ENCODE results near the gene LSMEM2.
"Not testable (repeated sequence)": the region's sequence is repeated elsewhere in the genome, so short reads cannot be mapped to it uniquely, and the experiment has no call there.

LSMEM2 gene

GRCh38 chr3:50278880-50279224, at the start of gene LSMEM2:
LSMEM2 (plus strand) TSS chr3:50279087; CDS start chr3:50279114, 27 bp downstream.
- DNase-seq, result no peak

- no peak for DNase-seq
Measured at GRCh38 chr3:50229490-50229889, 49.4 kb upstream of the LSMEM2 start.

- DNase-seq, result no peak
Measured at GRCh38 chr3:50230104-50230793, 48.6 kb upstream of the LSMEM2 start.

GRCh38 chr3:50230794-50231125, 48.1 kb upstream of the LSMEM2 start:
- no peak for DNase-seq

GRCh38 chr3:50231581-50231980, 47.3 kb upstream of the LSMEM2 start:
- no peak for DNase-seq

GRCh38 chr3:50232303-50232702, 46.6 kb upstream of the LSMEM2 start:
- DNase-seq, result no peak

GRCh38 chr3:50233176-50233575, 45.7 kb upstream of the LSMEM2 start:
- DNase-seq, result no peak

- peak; percentile 98 for DNase-seq
Measured at GRCh38 chr3:50235716-50236483, 43.0 kb upstream of the LSMEM2 start, which contains the start of gene GNAI2. GNAI2 (plus strand) TSS chr3:50236204; CDS start chr3:50236336, 132 bp downstream.

- no peak for DNase-seq
Measured at GRCh38 chr3:50236484-50237132, 42.3 kb upstream of the LSMEM2 start.

- DNase-seq, result peak; percentile 47
Measured at GRCh38 chr3:50237133-50237651, 41.7 kb upstream of the LSMEM2 start.

GRCh38 chr3:50237754-50238548, 40.9 kb upstream of the LSMEM2 start:
- peak; percentile 68 for DNase-seq

GRCh38 chr3:50238549-50239026, 40.3 kb upstream of the LSMEM2 start:
- DNase-seq, result no peak

- DNase-seq, result no peak
Measured at GRCh38 chr3:50239649-50240048, 39.2 kb upstream of the LSMEM2 start.

- no peak for DNase-seq
Measured at GRCh38 chr3:50241163-50241562, 37.7 kb upstream of the LSMEM2 start.

- DNase-seq, result no peak
Measured at GRCh38 chr3:50241713-50242380, 37.0 kb upstream of the LSMEM2 start.

- DNase-seq, result no peak
Measured at GRCh38 chr3:50242381-50242770, 36.5 kb upstream of the LSMEM2 start.

- no peak for DNase-seq
Measured at GRCh38 chr3:50242851-50243542, 35.9 kb upstream of the LSMEM2 start.

GRCh38 chr3:50243543-50243895, 35.4 kb upstream of the LSMEM2 start:
- no peak for DNase-seq

GRCh38 chr3:50244813-50245212, 34.1 kb upstream of the LSMEM2 start:
- not testable (repeated sequence) for DNase-seq

- no peak for DNase-seq
Measured at GRCh38 chr3:50245251-50245745, 33.6 kb upstream of the LSMEM2 start.

GRCh38 chr3:50245831-50246516, 32.9 kb upstream of the LSMEM2 start:
- DNase-seq, result peak; percentile 32
